Measurements from ENCODE around the gene TGFBRAP1.
A peak's percentile ranks its signal among the peaks of the same experiment; 100 is the strongest.

TGFBRAP1 gene

GRCh38 chr2:105315314-105315713 is 14.2 kb downstream of the TGFBRAP1 start:
- no peak for DNase-seq (ENCODE audit: low read depth in 2 of 2)

- no peak for DNase-seq (ENCODE audit: low read depth in 2 of 2)
These were observed 15.7 kb downstream of the TGFBRAP1 start for GRCh38 chr2:105313877-105314276.

- no peak for DNase-seq (ENCODE audit: low read depth in 2 of 2)
These were observed 20.4 kb downstream of the TGFBRAP1 start for GRCh38 chr2:105309147-105309545.

- no peak for DNase-seq (ENCODE audit: low read depth in 2 of 2)
These were observed 21.0 kb downstream of the TGFBRAP1 start for GRCh38 chr2:105308382-105309146.

- no peak for DNase-seq (ENCODE audit: low read depth in 2 of 2)
These were observed 21.6 kb downstream of the TGFBRAP1 start for GRCh38 chr2:105307962-105308361.

- DNase-seq (ENCODE audit: low read depth in 2 of 2), result no peak
These were observed 22.0 kb downstream of the TGFBRAP1 start for GRCh38 chr2:105307550-105307949.

- DNase-seq (ENCODE audit: low read depth in 2 of 2), result no peak
These were observed 22.4 kb downstream of the TGFBRAP1 start for GRCh38 chr2:105307146-105307545.

- DNase-seq (ENCODE audit: low read depth in 2 of 2), result no peak
These were observed 27.9 kb downstream of the TGFBRAP1 start for GRCh38 chr2:105301646-105302045.

- DNase-seq (ENCODE audit: low read depth in 2 of 2), result no peak
These were observed 30.2 kb downstream of the TGFBRAP1 start for GRCh38 chr2:105299290-105299689.

GRCh38 chr2:105298017-105298416 is 31.5 kb downstream of the TGFBRAP1 start:
- no peak for DNase-seq (ENCODE audit: low read depth in 2 of 2)

GRCh38 chr2:105297216-105297615 is 32.3 kb downstream of the TGFBRAP1 start:
- no peak for DNase-seq (ENCODE audit: low read depth in 2 of 2)

GRCh38 chr2:105296017-105296611 is 33.4 kb downstream of the TGFBRAP1 start:
- no peak for DNase-seq (ENCODE audit: low read depth in 2 of 2)

GRCh38 chr2:105294844-105295481 is 34.6 kb downstream of the TGFBRAP1 start:
- no peak for DNase-seq (ENCODE audit: low read depth in 2 of 2)

- no peak for DNase-seq (ENCODE audit: low read depth in 2 of 2)
These were observed 35.5 kb downstream of the TGFBRAP1 start for GRCh38 chr2:105294046-105294445.

- DNase-seq (ENCODE audit: low read depth in 2 of 2), result no peak
These were observed 37.6 kb downstream of the TGFBRAP1 start for GRCh38 chr2:105291981-105292380.

- no peak for DNase-seq (ENCODE audit: low read depth in 2 of 2)
These were observed 38.4 kb downstream of the TGFBRAP1 start for GRCh38 chr2:105290981-105291660.

GRCh38 chr2:105288133-105288532 is 41.4 kb downstream of the TGFBRAP1 start:
- no peak for DNase-seq (ENCODE audit: low read depth in 2 of 2)

GRCh38 chr2:105287692-105288091 is 41.8 kb downstream of the TGFBRAP1 start:
- DNase-seq (ENCODE audit: low read depth in 2 of 2), result peak in 1 of 2 donors; percentile 5

- no peak for DNase-seq (ENCODE audit: low read depth in 2 of 2)
These were observed 46.0 kb downstream of the TGFBRAP1 start for GRCh38 chr2:105283532-105283931.

- no peak for DNase-seq (ENCODE audit: low read depth in 2 of 2)
These were observed 49.3 kb downstream of the TGFBRAP1 start for GRCh38 chr2:105280281-105280680.

GRCh38 chr2:105279126-105279525 is 50.4 kb downstream of the TGFBRAP1 start:
- DNase-seq (ENCODE audit: low read depth in 2 of 2), result no peak

GRCh38 chr2:105278654-105279053 is 50.9 kb downstream of the TGFBRAP1 start:
- no peak for DNase-seq (ENCODE audit: low read depth in 2 of 2)

Measured in stimulated activated CD8-positive, alpha-beta memory T cell treated with anti-CD3 and anti-CD28 coated beads, Interleukin-2, amount 100 ng/mL, for 48 hours (primary cell).